Right lobe of liver (tissue), 4 donors: Measurements from ENCODE around the gene CLDN14.

Experiments used
- CTCF ChIP-seq, 4 donors: fragments of 200-600 bp in 3 of 4; fragments of 450-650 bp in 1 of 4; IDR thresholded peaks; one replicate each; pipeline versions ENCODE4 v1.5.1 to v1.8.0; 2016 to 2022; ENCODE audit warnings: antibody characterized with exemption in 4 of 4, mild to moderate bottlenecking in 2 of 4
- POLR2A ChIP-seq: fragments of 450-650 bp; IDR thresholded peaks from one replicate; pipeline ENCODE4 v1.6.1; 2017; ENCODE audit warnings: antibody characterized with exemption, mild to moderate bottlenecking
- donor health status: DM: no; HTN: no; CAD: no.
- donor health status: DM: no; HTN: no; CAD: no.
- donor health status: DM: no; HTN: yes; CAD: no.

- TF ChIP-seq POLR2A (no peak), CTCF (IDR thresholded peaks at IDR 0.05) (no peak)
Measured at GRCh38 chr21:36436829-36437744, 42.8 kb downstream of the CLDN14 start.
